ENCODE results near the gene JAZF1. TPM values are rescaled to one million over a fixed set of nuclear protein-coding genes. Genes with fewer than 3 reads are reported as not detected.

The JAZF1 gene
- total RNA-seq, 1 experiment from 2014 or later = 3.4 TPM

DNA sequence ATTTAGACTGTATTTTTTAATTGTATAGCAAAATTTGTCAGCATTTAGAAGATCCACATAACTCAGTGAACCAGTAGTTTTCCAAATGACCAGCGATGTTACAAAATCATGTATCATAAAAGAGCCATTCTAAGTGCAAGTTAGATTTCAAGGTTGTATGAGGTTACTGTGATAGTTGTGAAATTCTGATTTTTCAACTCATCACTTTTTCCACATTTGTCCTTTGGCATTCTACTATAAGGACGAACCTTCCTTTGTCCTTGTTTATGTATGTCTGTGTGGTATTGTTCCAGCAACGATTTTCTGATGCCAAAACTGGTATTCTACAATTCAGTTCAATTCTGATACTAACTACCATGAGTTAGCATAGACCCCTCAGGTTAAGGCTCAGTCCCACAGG is 376.5 kb downstream of the JAZF1 start (continued):
- TF ChIP-seq, protein P1, sequence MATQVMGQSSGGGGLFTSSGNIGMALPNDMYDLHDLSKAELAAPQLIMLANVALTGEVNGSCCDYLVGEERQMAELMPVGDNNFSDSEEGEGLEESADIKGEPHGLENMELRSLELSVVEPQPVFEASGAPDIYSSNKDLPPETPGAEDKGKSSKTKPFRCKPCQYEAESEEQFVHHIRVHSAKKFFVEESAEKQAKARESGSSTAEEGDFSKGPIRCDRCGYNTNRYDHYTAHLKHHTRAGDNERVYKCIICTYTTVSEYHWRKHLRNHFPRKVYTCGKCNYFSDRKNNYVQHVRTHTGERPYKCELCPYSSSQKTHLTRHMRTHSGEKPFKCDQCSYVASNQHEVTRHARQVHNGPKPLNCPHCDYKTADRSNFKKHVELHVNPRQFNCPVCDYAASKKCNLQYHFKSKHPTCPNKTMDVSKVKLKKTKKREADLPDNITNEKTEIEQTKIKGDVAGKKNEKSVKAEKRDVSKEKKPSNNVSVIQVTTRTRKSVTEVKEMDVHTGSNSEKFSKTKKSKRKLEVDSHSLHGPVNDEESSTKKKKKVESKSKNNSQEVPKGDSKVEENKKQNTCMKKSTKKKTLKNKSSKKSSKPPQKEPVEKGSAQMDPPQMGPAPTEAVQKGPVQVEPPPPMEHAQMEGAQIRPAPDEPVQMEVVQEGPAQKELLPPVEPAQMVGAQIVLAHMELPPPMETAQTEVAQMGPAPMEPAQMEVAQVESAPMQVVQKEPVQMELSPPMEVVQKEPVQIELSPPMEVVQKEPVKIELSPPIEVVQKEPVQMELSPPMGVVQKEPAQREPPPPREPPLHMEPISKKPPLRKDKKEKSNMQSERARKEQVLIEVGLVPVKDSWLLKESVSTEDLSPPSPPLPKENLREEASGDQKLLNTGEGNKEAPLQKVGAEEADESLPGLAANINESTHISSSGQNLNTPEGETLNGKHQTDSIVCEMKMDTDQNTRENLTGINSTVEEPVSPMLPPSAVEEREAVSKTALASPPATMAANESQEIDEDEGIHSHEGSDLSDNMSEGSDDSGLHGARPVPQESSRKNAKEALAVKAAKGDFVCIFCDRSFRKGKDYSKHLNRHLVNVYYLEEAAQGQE (IDR thresholded peaks at IDR 0.05; ENCODE audit: low read depth) = no peak
- no peak for TF ChIP-seq ZFX (IDR thresholded peaks at IDR 0.05)
- no peak for TF ChIP-seq TCF7L2 (IDR thresholded peaks at IDR 0.05; ENCODE audit: borderline replicate concordance, extremely low read depth, insufficient read depth, insufficient read length)
- TF ChIP-seq ELF1 (IDR thresholded peaks at IDR 0.05; ENCODE audit: borderline replicate concordance, low read depth) = no peak

DNA sequence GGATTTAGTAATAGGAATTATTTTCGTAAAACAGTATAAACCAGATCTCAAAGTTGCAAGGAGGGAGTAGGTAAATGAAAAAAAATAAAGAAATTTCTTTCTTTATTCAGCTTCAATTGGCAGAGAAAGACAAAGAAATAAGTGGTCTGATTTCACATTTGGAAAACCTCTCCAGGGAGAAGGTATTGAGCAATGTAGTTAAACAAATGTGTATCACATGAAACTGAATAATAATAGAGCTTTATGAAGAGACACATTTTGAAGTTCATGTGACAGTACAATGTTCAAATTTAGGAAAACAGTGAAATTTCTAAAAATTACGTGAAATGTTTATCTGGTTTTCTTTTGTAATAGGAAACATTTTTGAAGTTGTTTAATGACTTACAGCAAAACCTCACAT is 377.6 kb downstream of the JAZF1 start:
- H4K20me1 ChIP-seq (ENCODE audit: insufficient read depth) = no peaks in the 10 kb centered on the region; the same call in 1 of the 2 replicates
- no peak overlapping the region for H3K9ac ChIP-seq (ENCODE audit: low read length)
- CTCF ChIA-PET = no interaction called here
- no peak overlapping the region for H3K4me2 ChIP-seq (ENCODE audit: low read length)
- no peak for DNase-seq (ENCODE audit: low read depth, low spot score)
- POLR2A ChIA-PET = no interaction called here
- no peak overlapping the region for H3K4me3 ChIP-seq (replicated peaks in 1 of 2; ENCODE audit: low read depth in 1 of 2, low read length in 2 of 2)
- intact Hi-C loops (cut with micrococcal nuclease) = no loop called here
- no peaks in the 10 kb centered on the region for H3K9me2 ChIP-seq (ENCODE audit: insufficient read depth)
- H3K9me3 ChIP-seq (ENCODE audit: control insufficient read depth in 1 of 2, insufficient read depth in 1 of 2, low read depth in 1 of 2, low read length in 2 of 2) = no peaks in the 10 kb centered on the region
- no peak for TF ChIP-seq SRF (IDR thresholded peaks at IDR 0.05; ENCODE audit: low read depth)
- TF ChIP-seq CTCF (IDR thresholded peaks at IDR 0.05 in 2 of 3, conservative IDR thresholded peaks at IDR 0.05 in 1 of 3; ENCODE audit: borderline replicate concordance in 1 of 3, insufficient read depth in 1 of 3, low read depth in 2 of 3, low read length in 2 of 3) = no peak
- TF ChIP-seq ZNF274 (IDR thresholded peaks at IDR 0.05; ENCODE audit: low read depth, low read length) = no peak
- TF ChIP-seq JUND (IDR thresholded peaks at IDR 0.05) = no peak
- no peak for TF ChIP-seq ZFX (IDR thresholded peaks at IDR 0.05)
- TF ChIP-seq TCF7L2 (IDR thresholded peaks at IDR 0.05; ENCODE audit: borderline replicate concordance, extremely low read depth, insufficient read depth, insufficient read length) = no peak
- TF ChIP-seq, protein P2, sequence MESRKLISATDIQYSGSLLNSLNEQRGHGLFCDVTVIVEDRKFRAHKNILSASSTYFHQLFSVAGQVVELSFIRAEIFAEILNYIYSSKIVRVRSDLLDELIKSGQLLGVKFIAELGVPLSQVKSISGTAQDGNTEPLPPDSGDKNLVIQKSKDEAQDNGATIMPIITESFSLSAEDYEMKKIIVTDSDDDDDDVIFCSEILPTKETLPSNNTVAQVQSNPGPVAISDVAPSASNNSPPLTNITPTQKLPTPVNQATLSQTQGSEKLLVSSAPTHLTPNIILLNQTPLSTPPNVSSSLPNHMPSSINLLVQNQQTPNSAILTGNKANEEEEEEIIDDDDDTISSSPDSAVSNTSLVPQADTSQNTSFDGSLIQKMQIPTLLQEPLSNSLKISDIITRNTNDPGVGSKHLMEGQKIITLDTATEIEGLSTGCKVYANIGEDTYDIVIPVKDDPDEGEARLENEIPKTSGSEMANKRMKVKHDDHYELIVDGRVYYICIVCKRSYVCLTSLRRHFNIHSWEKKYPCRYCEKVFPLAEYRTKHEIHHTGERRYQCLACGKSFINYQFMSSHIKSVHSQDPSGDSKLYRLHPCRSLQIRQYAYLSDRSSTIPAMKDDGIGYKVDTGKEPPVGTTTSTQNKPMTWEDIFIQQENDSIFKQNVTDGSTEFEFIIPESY (IDR thresholded peaks at IDR 0.05; ENCODE audit: extremely low read depth, insufficient replicate concordance, low read length) = no peak
- no peak for TF ChIP-seq CEBPB (IDR thresholded peaks at IDR 0.05; ENCODE audit: low read depth)
- no peak for TF ChIP-seq ATF3 (IDR thresholded peaks at IDR 0.05)
- TF ChIP-seq SIN3A (IDR thresholded peaks at IDR 0.05; ENCODE audit: low read depth) = no peak
- no peak for TF ChIP-seq RAD21 (IDR thresholded peaks at IDR 0.05; ENCODE audit: low read depth)
- TF ChIP-seq YY1 (IDR thresholded peaks at IDR 0.05; ENCODE audit: extremely low read depth, insufficient replicate concordance, low read depth, low read length) = no peak
- no peak for TF ChIP-seq FOSL1 (IDR thresholded peaks at IDR 0.05; ENCODE audit: low read depth)
- TF ChIP-seq, protein P3, sequence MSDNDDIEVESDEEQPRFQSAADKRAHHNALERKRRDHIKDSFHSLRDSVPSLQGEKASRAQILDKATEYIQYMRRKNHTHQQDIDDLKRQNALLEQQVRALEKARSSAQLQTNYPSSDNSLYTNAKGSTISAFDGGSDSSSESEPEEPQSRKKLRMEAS (IDR thresholded peaks at IDR 0.05) = no peak
- TF ChIP-seq ELF1 (IDR thresholded peaks at IDR 0.05; ENCODE audit: borderline replicate concordance, low read depth) = no peak
- BruUV-seq (replicated peaks) = no TSS peak
- H3K27me3 ChIP-seq (ENCODE audit: insufficient read depth, low read length) = no peaks in the 10 kb centered on the region
- ATAC-seq = no peak
- no peak overlapping the region for H3K27ac ChIP-seq (ENCODE audit: low read depth, low read length)
- RAD21 ChIA-PET (ENCODE audit: low non-redundant PET in 1 of 2, low total read pairs in 2 of 2, uncharacterized antibody in 2 of 2, unreplicated experiment in 2 of 2) = no interaction called here
- no peak overlapping the region for H2AFZ ChIP-seq (ENCODE audit: low read depth, low read length, poor library complexity, severe bottlenecking)
- no peaks in the 10 kb centered on the region for H3K4me1 ChIP-seq (ENCODE audit: control insufficient read depth in 1 of 2, insufficient read depth in 2 of 2, low read length in 2 of 2)
- no peaks in the 10 kb centered on the region for H3K79me2 ChIP-seq (ENCODE audit: insufficient read depth, low read length)
- H3K36me3 ChIP-seq (ENCODE audit: control insufficient read depth in 1 of 2, insufficient read depth in 2 of 2, low read length in 2 of 2) = 0 out of 4 replicates have a peak, but pooled peaks cover 0 to 3% of the 10 kb centered on the region in 2 experiments
